K562 (cell line): Measurements from ENCODE around the gene PEX6. TPM values are rescaled to one million over a fixed set of nuclear protein-coding genes. Genes with fewer than 3 reads are reported as not detected.
"Not testable (repeated sequence)": the region's sequence is repeated elsewhere in the genome, so short reads cannot be mapped to it uniquely, and the experiment has no call there.

Experiments used
- ATAC-seq: fragments of 200-7000 bp; cut with Tn5 transposase; 3 replicates; pipeline ENCODE4 v1.9.1; 2020; ENCODE audit warnings: moderate library complexity
- BruUV-seq: library from RNA; stranded (reverse); fragments of 400-500 nt; replicated peaks from 2 replicates; lab custom pipeline; 2021; lab: Mats Ljungman, UMichigan
- CTCF ChIA-PET: fragments of 300-600 bp; formaldehyde crosslinking; extraction: SDS; loops from one replicate; lab custom pipeline; 2021; ENCODE audit warnings: low intra/inter-chr PET ratio; lab: Yijun Ruan, JAX
- POLR2A ChIA-PET: fragments of 300-600, 350-650 bp; sonication (Branson Sonifier 250); formaldehyde crosslinking; extraction: SDS; loops from one replicate; lab custom pipeline; 2021; ENCODE audit warnings: antibody characterized with exemption, inconsistent platforms; lab: Yijun Ruan, JAX
- DNase-seq, 4 experiments: peaks; one replicate each; pipeline versions ENCODE4 v3.0.0 to v3.0.0-alpha.2; 2011 to 2018; ENCODE audit warnings: low spot score in 3 of 4, mixed read lengths in 3 of 4; ENCODE audit errors: extremely low read depth in 1 of 4
- FAIRE-seq: peaks from 2 replicates; lab custom pipeline; 2011; peaks lifted over from hg19 to GRCh38; lab: Jason Lieb, UNC
- H2AFZ ChIP-seq: 2 replicates; pipeline ENCODE4 v1.6.0; 2011; ENCODE audit warnings: low read depth, low read length, control low read depth, inconsistent platforms
- H3K27ac ChIP-seq: fragments of 200-600 bp; 3 replicates; pipeline ENCODE4 v1.8.0; 2011; ENCODE audit warnings: low read depth, mild to moderate bottlenecking, control low read depth, inconsistent platforms, low read length, moderate library complexity, mixed read lengths; ENCODE audit errors: extremely low read depth
- H3K27me3 ChIP-seq, 2 experiments: fragments of 300-600 bp in 1 of 2; 2 replicates in 1 of 2; 3 replicates in 1 of 2; pipeline versions ENCODE4 v1.6.0 to v1.8.0; 2011; ENCODE audit warnings: inconsistent platforms in 2 of 2, low read length in 2 of 2, mild to moderate bottlenecking in 1 of 2, mixed read lengths in 1 of 2, moderate library complexity in 1 of 2; ENCODE audit not compliant: control insufficient read depth in 2 of 2, insufficient read depth in 2 of 2
- H3K36me3 ChIP-seq: fragments of 300-600 bp; 3 replicates; pipeline ENCODE4 v1.8.0; 2011; ENCODE audit warnings: mild to moderate bottlenecking, low read length, inconsistent platforms; ENCODE audit not compliant: control insufficient read depth, insufficient read depth
- H3K4me1 ChIP-seq, 2 experiments: fragments of 200-600 bp in 1 of 2; replicated peaks in 1 of 2; 2 replicates in 1 of 2; 3 replicates in 1 of 2; pipeline versions ENCODE4 v1.5.1 to v1.8.0; 2011; ENCODE audit warnings: inconsistent platforms in 2 of 2, low read length in 2 of 2, mild to moderate bottlenecking in 1 of 2, mixed read lengths in 1 of 2, moderate library complexity in 1 of 2; ENCODE audit not compliant: control insufficient read depth in 2 of 2, insufficient read depth in 2 of 2
- H3K4me2 ChIP-seq: 2 replicates; pipeline ENCODE4 v1.6.1; 2011; ENCODE audit warnings: low read length, control low read depth, inconsistent platforms, mixed read lengths; ENCODE audit not compliant: insufficient read depth
- H3K4me3 ChIP-seq: fragments of 200-600 bp; sonication (generic), shearing (Covaris generic); 2 replicates; pipeline ENCODE4 v1.5.1; 2016; ENCODE audit warnings: control low read depth, inconsistent platforms
- H3K79me2 ChIP-seq: fragments of 200-600 bp; 3 replicates; pipeline ENCODE4 v1.8.0; 2011; ENCODE audit warnings: low read length, inconsistent platforms; ENCODE audit not compliant: control insufficient read depth, insufficient read depth
- H3K9ac ChIP-seq, 2 experiments: 2 replicates each; pipeline versions ENCODE4 v1.6.0 to v1.6.1; 2011; ENCODE audit warnings: low read depth in 2 of 2, low read length in 2 of 2, control low read depth in 1 of 2, inconsistent platforms in 1 of 2, mild to moderate bottlenecking in 1 of 2, mixed read lengths in 1 of 2; ENCODE audit not compliant: insufficient read depth in 1 of 2
- H3K9me1 ChIP-seq: one replicate; pipeline ENCODE4 v1.6.0; 2011; ENCODE audit warnings: inconsistent platforms, mild to moderate bottlenecking, low read length, moderate library complexity; ENCODE audit not compliant: control insufficient read depth, insufficient read depth
- H3K9me3 ChIP-seq: replicated peaks from 2 replicates; pipeline ENCODE4 v1.5.1; 2011; ENCODE audit warnings: low read depth, low read length, inconsistent platforms; ENCODE audit not compliant: control insufficient read depth, insufficient read depth
- H4K20me1 ChIP-seq: replicated peaks from 2 replicates; pipeline ENCODE4 v1.6.1; 2011; ENCODE audit warnings: low read length, inconsistent platforms, mixed read lengths; ENCODE audit not compliant: control insufficient read depth, insufficient read depth
- ARNT ChIP-seq, 2 experiments: fragments of 450-650 bp; IDR thresholded peaks; 2 replicates each; pipeline ENCODE4 v1.6.1; 2016; ENCODE audit warnings: mild to moderate bottlenecking in 1 of 2
- CBFA2T3 ChIP-seq: fragments of 450-650 bp; IDR thresholded peaks from 2 replicates; pipeline ENCODE4 v1.6.1; 2017
- MAFF ChIP-seq: IDR thresholded peaks from 2 replicates; pipeline ENCODE4 v1.6.1; 2012; ENCODE audit warnings: low read length, improper control_type of control experiment
- POLR2B ChIP-seq: fragments of 450-650 bp; IDR thresholded peaks from 2 replicates; pipeline ENCODE4 v1.6.1; 2018; ENCODE audit warnings: low read depth; ENCODE audit not compliant: partially characterized antibody
- ZKSCAN1 ChIP-seq: fragments of 150-350 bp; IDR thresholded peaks from 2 replicates; pipeline ENCODE4 v1.6.1; 2016; ENCODE audit warnings: low read depth, low read length
- ZNF124 ChIP-seq: sonication (generic); formaldehyde crosslinking; IDR thresholded peaks from 2 replicates; pipeline ENCODE4 v1.8.1; 2022; ENCODE audit warnings: missing genetic modification reagents
- ZNF232 ChIP-seq: sonication (generic); formaldehyde crosslinking; IDR thresholded peaks from 2 replicates; pipeline ENCODE4 v1.8.0; 2022; ENCODE audit warnings: mild to moderate bottlenecking, missing genetic modification reagents
- ZNF239 ChIP-seq: fragments of 250-450 bp; sonication (Bioruptor Pico); IDR thresholded peaks from 2 replicates; pipeline ENCODE4 v1.4.0; 2020; ENCODE audit warnings: mild to moderate bottlenecking
- WGBS: fragments of 100-300 bp; shearing (Covaris generic); methylation state at CpG from one replicate; pipeline ENCODE4 v1.1.6; 2016; ENCODE audit warnings: low coverage, mixed read lengths; ENCODE audit not compliant: insufficient coverage; ENCODE audit errors: missing lambda C conversion rate; 5-methylcytosine and 5-hydroxymethylcytosine counted together
- in situ Hi-C: fragments of 300-500 bp; cut with MboI; formaldehyde crosslinking; loops from 4 replicates; pipeline ENCODE4 v1.15.0; 2018; ENCODE audit warnings: inconsistent platforms, mixed read lengths
- intact Hi-C: fragments of 100-400 bp; cut with micrococcal nuclease; formaldehyde crosslinking; loops from 2 replicates; pipeline ENCODE4 v1.14.2; 2022
- polyA plus RNA-seq, 8 experiments: library from polyadenylated mRNA; depleted of rRNA in 4 of 8; stranded (reverse) in 5 of 8; unstranded in 3 of 8; fragments of >200 nt; fragmentation: Nextera tagmentation in 2 of 8; fragmentation: Illumina TruSeq in 1 of 8; extraction: Ambion mirVana in 2 of 8; extraction: Trizol in 1 of 8; gene quantifications; 2 replicates each; pipeline versions ENCODE4 v1.2.1 to v1.2.3, GENCODE V29; 2011 to 2014; ENCODE audit warnings: inconsistent platforms in 1 of 8, missing spikeins in 1 of 8
- total RNA-seq, 7 experiments: library from RNA; depleted of rRNA in 6 of 7; stranded (reverse); fragments of >200 nt in 6 of 7; fragmentation: Illumina TruSeq in 2 of 7; extraction: Trizol in 2 of 7; gene quantifications; 2 replicates each; pipeline versions ENCODE4 v1.2.1 to v1.2.3, GENCODE V29; 2011 to 2021; ENCODE audit warnings: low replicate concordance in 1 of 7
- TF ChIP-seq, protein P1 (sequence below): fragments of 250-450 bp; sonication (Bioruptor Pico); IDR thresholded peaks from 2 replicates; pipeline ENCODE4 v1.5.0; 2021

Gene PEX6
- total and polyA plus RNA-seq, 9 of the 15 experiments (the other 6 are each of a cell fraction or from before 2014, with no cell fraction given), result 0.17 to 20.8 (median 6.9) TPM

DNA sequence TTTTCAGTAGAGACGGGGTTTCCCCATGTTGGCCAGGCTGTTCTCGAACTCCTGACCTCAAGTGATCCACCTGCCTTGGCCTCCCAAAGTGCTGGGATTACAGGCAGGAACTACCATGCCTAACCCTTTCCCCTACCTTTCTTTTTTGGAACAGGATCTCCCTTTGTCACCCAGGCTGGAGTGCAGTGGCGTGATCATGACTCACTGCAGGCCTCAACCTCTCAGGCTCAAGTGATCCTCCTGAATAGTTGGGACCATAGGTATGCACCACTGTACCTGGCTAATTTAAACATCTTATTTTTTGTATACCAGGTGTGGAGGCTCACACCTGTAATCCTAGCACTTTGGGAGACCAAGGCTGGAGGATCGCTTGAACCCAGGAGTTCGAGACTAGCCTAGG lies 37.6 kb downstream of the PEX6 start:
- POLR2A ChIA-PET, result interaction anchor here (0.9 to 2.8 kb wide), 5 partner anchors 12 to 103 kb away, joined by 3 to 30 read pairs (median 4); partner anchors contain the start of genes CNPY3 and PPP2R5D
- H2AFZ ChIP-seq, H4K20me1 ChIP-seq, H3K27ac ChIP-seq, intact Hi-C loops, H3K9me1 ChIP-seq, in situ Hi-C loops, FAIRE-seq, H3K27me3 ChIP-seq, ATAC-seq, H3K4me2 ChIP-seq, H3K9ac ChIP-seq, H3K79me2 ChIP-seq, DNase-seq, H3K9me3 ChIP-seq, H3K4me3 ChIP-seq, H3K4me1 ChIP-seq, CTCF ChIA-PET, BruUV-seq: not testable (repeated sequence)
- peaks cover 42% of the 10 kb centered on the region; the same call in 2 of the 3 replicates for H3K36me3 ChIP-seq
- WGBS, result 95% methylated on average over 5 of the region's 5 CpGs

DNA sequence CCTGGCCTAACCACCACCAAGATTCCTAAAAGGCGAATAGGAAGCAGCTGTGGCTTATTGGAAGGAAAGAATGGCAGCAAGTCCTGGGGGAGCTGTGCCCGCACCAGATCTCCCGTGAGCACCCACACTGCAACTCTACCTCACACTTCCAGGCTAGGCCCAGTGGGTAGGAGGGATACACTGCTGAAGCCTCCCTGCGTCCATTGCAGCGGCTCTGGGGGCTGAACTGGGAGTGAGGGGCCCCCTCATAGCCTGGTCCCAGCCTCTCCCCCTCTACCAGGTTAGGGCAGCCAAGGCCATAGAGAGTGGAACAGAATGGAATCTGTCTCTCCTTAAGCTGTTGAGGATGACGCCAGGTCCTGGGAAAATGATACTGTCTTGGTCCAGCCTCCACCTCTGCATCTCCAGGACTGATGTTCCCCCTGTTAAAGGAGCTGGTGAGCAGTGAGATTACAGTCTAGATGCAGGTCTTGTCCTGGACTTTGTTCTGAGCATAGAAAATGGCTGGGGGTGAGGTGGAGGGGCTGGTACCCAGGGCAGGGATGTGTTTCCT lies 38.4 kb downstream of the PEX6 start:
- WGBS, result 89% methylated on average over 6 of the region's 6 CpGs
- Histone ChIP-seq H3K27ac (no peak overlapping the region), H3K4me3 (no peak overlapping the region), H3K4me2 (no peak overlapping the region), H3K27me3 (no peaks in the 10 kb centered on the region), H3K4me1 (peaks cover 0 to 4% of the 10 kb centered on the region in 2 experiments; a peak in 1 of 5 replicates), H4K20me1 (no peaks in the 10 kb centered on the region; the same call in 1 of the 2 replicates), H3K9me1 (no peaks in the 10 kb centered on the region), H2AFZ (no peak overlapping the region), H3K79me2 (no peaks in the 10 kb centered on the region), H3K9me3 (no peaks in the 10 kb centered on the region), H3K9ac (peak overlapping the region in 1 of 2 experiments; percentile 4; a peak in 1 of 4 replicates), H3K36me3 (peaks cover 50% of the 10 kb centered on the region; the same call in 2 of the 3 replicates)
- ChIA-PET POLR2A (interaction anchor here (0.6 to 2.8 kb wide), 5 partner anchors 11 to 336 kb away, joined by 3 to 30 read pairs (median 3); partner anchors contain the start of genes CNPY3 and PPP2R5D), CTCF (no interaction called here)
- TF ChIP-seq ZNF239 (CRISPR knock-in tag), result no peak
- TF ChIP-seq, protein P1, sequence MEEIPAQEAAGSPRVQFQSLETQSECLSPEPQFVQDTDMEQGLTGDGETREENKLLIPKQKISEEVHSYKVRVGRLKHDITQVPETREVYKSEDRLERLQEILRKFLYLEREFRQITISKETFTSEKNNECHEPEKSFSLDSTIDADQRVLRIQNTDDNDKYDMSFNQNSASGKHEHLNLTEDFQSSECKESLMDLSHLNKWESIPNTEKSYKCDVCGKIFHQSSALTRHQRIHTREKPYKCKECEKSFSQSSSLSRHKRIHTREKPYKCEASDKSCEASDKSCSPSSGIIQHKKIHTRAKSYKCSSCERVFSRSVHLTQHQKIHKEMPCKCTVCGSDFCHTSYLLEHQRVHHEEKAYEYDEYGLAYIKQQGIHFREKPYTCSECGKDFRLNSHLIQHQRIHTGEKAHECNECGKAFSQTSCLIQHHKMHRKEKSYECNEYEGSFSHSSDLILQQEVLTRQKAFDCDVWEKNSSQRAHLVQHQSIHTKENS, result no peak
- TF ChIP-seq ZNF124 (CRISPR knock-in tag), result no peak
- TF ChIP-seq ZKSCAN1, result no peak
- no peak for TF ChIP-seq MAFF
- TF ChIP-seq ARNT (IDR thresholded peaks at IDR 0.05), result no peak
- TF ChIP-seq ZNF232 (CRISPR knock-in tag), result no peak
- TF ChIP-seq CBFA2T3, result no peak
- no peak for TF ChIP-seq POLR2B
- FAIRE-seq (no peak), ATAC-seq (no peak), DNase-seq (peak in 1 of 4 experiments; percentile 9)
- intact Hi-C loops, result no loop called here
- in situ Hi-C loops, result no loop called here
- no TSS peak for BruUV-seq
